Neural progenitor cell (in vitro differentiated cells): ENCODE results near the gene NEDD8. TPM values are rescaled to one million over a fixed set of nuclear protein-coding genes. Genes with fewer than 3 reads are reported as not detected.
A peak's percentile ranks its signal among the peaks of the same experiment; 100 is the strongest.

Experiments
- DNase-seq: peaks from one replicate; pipeline ENCODE4 v3.0.0-alpha.2; 2016; ENCODE audit warnings: low spot score
- H2AFZ ChIP-seq: fragments of 200-600 bp; sonication (generic); replicated peaks from 2 replicates; pipeline ENCODE4 v1.6.1; 2016; ENCODE audit warnings: antibody characterized with exemption
- H3F3A ChIP-seq: fragments of 200-600 bp; sonication (generic); 2 replicates; pipeline ENCODE4 v1.6.1; 2016; ENCODE audit warnings: antibody characterized with exemption, low read depth
- H3K27ac ChIP-seq: fragments of 200-600 bp; sonication (generic); 2 replicates; pipeline ENCODE4 v1.5.1; 2016; ENCODE audit warnings: mild to moderate bottlenecking
- H3K27me3 ChIP-seq: fragments of 200-600 bp; sonication (generic); 2 replicates; pipeline ENCODE4 v1.6.1; 2016; ENCODE audit warnings: mild to moderate bottlenecking, moderate library complexity
- H3K36me3 ChIP-seq: fragments of 200-600 bp; sonication (generic); 2 replicates; pipeline ENCODE4 v1.5.1; 2016
- H3K4me1 ChIP-seq: fragments of 200-600 bp; sonication (generic); 2 replicates; pipeline ENCODE4 v1.6.1; 2016; ENCODE audit warnings: mixed run types
- H3K4me2 ChIP-seq: fragments of 200-600 bp; sonication (generic); 2 replicates; pipeline ENCODE4 v1.6.1; 2016
- H3K4me3 ChIP-seq: fragments of 200-600 bp; sonication (generic); 2 replicates; pipeline ENCODE4 v1.5.1; 2016
- H3K79me2 ChIP-seq: fragments of 200-600 bp; sonication (generic); 2 replicates; pipeline ENCODE4 v1.6.1; 2016; ENCODE audit warnings: low read depth
- H3K9ac ChIP-seq: fragments of 200-600 bp; sonication (generic); 2 replicates; pipeline ENCODE4 v1.6.1; 2016
- H3K9me3 ChIP-seq: fragments of 200-600 bp; sonication (generic); 2 replicates; pipeline ENCODE4 v1.5.1; 2016; ENCODE audit warnings: low read depth
- H4K20me1 ChIP-seq: fragments of 200-600 bp; sonication (generic); 2 replicates; pipeline ENCODE4 v1.6.1; 2016; ENCODE audit warnings: low read depth
- H3K27ac Mint-ChIP-seq: 3 replicates; pipeline ENCODE4 v1.8.0; 2021; ENCODE audit warnings: mixed read lengths
- H3K27me3 Mint-ChIP-seq: 2 replicates; pipeline ENCODE4 v1.8.0; 2022; ENCODE audit warnings: low read depth, mild to moderate bottlenecking, inconsistent platforms, moderate library complexity, mixed read lengths; ENCODE audit not compliant: insufficient read depth
- H3K36me3 Mint-ChIP-seq: 3 replicates; pipeline ENCODE4 v1.8.0; 2021; ENCODE audit warnings: mixed read lengths
- H3K4me1 Mint-ChIP-seq: 3 replicates; pipeline ENCODE4 v1.8.0; 2021; ENCODE audit warnings: mixed read lengths
- H3K4me3 Mint-ChIP-seq: 3 replicates; pipeline ENCODE4 v1.8.0; 2021; ENCODE audit warnings: mild to moderate bottlenecking, moderate library complexity, mixed read lengths
- H3K9me3 Mint-ChIP-seq: 3 replicates; pipeline ENCODE4 v1.8.0; 2020; ENCODE audit warnings: mixed read lengths
- EZH2 ChIP-seq: fragments of 200-600 bp; sonication (generic); IDR thresholded peaks from 2 replicates; pipeline ENCODE4 v1.6.1; 2017; ENCODE audit warnings: antibody characterized with exemption, mild to moderate bottlenecking, moderate library complexity
- EZH2phosphoT487 ChIP-seq: fragments of 200-600 bp; sonication (generic); IDR thresholded peaks from 2 replicates; pipeline ENCODE4 v1.6.1; 2017; ENCODE audit warnings: antibody characterized with exemption
- total RNA-seq: library from RNA; depleted of rRNA; stranded (reverse); fragments of >200 nt; gene quantifications from 2 replicates; pipeline ENCODE4 v1.2.3, GENCODE V29; 2015; ENCODE audit warnings: low replicate concordance
- TF ChIP-seq, protein P1 (sequence below): fragments of 200-600 bp; sonication (generic); IDR thresholded peaks from 2 replicates; pipeline ENCODE4 v1.5.1; 2017; ENCODE audit warnings: antibody characterized with exemption, mild to moderate bottlenecking

The NEDD8 gene
- total RNA-seq, 1 donor from 2014 or later = 220 TPM

DNA sequence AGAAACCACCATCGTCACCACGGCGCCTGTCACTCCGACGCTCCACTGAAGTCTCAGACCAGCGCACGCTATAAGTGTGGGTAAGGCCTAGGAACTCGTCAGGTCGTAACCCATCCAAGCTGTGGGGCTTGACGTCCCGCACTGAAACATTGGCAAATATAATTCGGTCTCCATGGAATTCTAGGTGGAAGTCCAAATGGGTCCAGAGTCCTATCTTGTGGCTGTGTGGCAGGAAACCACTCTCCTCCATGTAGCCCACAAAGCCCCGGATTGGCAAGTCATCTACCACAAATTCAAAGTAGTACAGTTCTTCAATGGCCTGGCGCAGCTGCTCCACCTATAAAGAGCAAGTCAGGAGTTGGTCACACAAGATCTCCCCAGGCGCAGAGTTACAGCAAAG, 39.2 kb downstream of the NEDD8 start:
- H3K4me1 Mint-ChIP-seq = peaks cover 31% of the 10 kb centered on the region
- Histone ChIP-seq H3K4me3 (no peak overlapping the region), H3K9me3 (no peaks in the 10 kb centered on the region), H3K36me3 (no peaks in the 10 kb centered on the region), H2AFZ (no peak overlapping the region), H3K27ac (no peak overlapping the region), H3K27me3 (no peaks in the 10 kb centered on the region), H3K79me2 (peaks cover 15% of the 10 kb centered on the region), H4K20me1 (peaks cover 3% of the 10 kb centered on the region), H3F3A (peaks cover 43% of the 10 kb centered on the region), H3K9ac (no peak overlapping the region), H3K4me2 (no peak overlapping the region), H3K4me1 (peaks cover 6% of the 10 kb centered on the region)
- DNase-seq = no peak
- H3K27ac Mint-ChIP-seq = no peak overlapping the region
- no peaks in the 10 kb centered on the region for H3K9me3 Mint-ChIP-seq
- no peak for TF ChIP-seq EZH2
- no peak for TF ChIP-seq EZH2phosphoT487
- TF ChIP-seq, protein P1, sequence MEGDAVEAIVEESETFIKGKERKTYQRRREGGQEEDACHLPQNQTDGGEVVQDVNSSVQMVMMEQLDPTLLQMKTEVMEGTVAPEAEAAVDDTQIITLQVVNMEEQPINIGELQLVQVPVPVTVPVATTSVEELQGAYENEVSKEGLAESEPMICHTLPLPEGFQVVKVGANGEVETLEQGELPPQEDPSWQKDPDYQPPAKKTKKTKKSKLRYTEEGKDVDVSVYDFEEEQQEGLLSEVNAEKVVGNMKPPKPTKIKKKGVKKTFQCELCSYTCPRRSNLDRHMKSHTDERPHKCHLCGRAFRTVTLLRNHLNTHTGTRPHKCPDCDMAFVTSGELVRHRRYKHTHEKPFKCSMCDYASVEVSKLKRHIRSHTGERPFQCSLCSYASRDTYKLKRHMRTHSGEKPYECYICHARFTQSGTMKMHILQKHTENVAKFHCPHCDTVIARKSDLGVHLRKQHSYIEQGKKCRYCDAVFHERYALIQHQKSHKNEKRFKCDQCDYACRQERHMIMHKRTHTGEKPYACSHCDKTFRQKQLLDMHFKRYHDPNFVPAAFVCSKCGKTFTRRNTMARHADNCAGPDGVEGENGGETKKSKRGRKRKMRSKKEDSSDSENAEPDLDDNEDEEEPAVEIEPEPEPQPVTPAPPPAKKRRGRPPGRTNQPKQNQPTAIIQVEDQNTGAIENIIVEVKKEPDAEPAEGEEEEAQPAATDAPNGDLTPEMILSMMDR = no peak
- peak overlapping the region; percentile 43 for H3K4me3 Mint-ChIP-seq
- peaks cover 21% of the 10 kb centered on the region for H3K36me3 Mint-ChIP-seq
- peaks cover 8% of the 10 kb centered on the region for H3K27me3 Mint-ChIP-seq

DNA sequence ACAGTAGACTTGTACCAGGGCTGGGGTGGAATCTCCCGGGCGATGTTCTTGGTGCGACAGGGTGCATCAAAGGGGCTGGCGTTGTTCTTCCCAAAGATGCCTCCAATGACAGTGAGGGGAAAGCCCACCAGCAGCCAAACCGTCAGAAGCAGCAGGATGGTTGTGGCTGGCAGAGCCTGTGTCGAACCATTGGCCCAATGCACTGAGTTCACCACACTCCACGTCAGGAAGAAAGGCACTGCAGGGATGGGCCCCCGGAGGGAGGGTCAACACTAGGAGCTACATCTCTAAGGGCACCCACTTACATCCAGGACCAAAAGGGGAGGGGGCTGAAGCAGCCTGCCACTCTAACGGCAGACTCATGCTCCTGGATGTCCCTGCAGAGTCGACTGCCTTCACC, 41.8 kb downstream of the NEDD8 start:
- H4K20me1 ChIP-seq = peaks cover 12% of the 10 kb centered on the region
- H3F3A ChIP-seq = peaks cover 31% of the 10 kb centered on the region
- peaks cover 6% of the 10 kb centered on the region for H3K4me1 ChIP-seq
- Mint-ChIP-seq H3K27me3 (peaks cover 3% of the 10 kb centered on the region), H3K4me1 (peaks cover 30% of the 10 kb centered on the region), H3K36me3 (peaks cover 19% of the 10 kb centered on the region), H3K9me3 (no peaks in the 10 kb centered on the region), H3K4me3 (no peak overlapping the region), H3K27ac (no peak overlapping the region)
- peaks cover 23% of the 10 kb centered on the region for H3K79me2 ChIP-seq
- H3K36me3 ChIP-seq = no peaks in the 10 kb centered on the region
- H3K4me2 ChIP-seq = no peak overlapping the region
- no peak for TF ChIP-seq EZH2
- TF ChIP-seq EZH2phosphoT487 = no peak
- TF ChIP-seq, protein P1 = no peak
- H3K27ac ChIP-seq = no peak overlapping the region
- DNase-seq = no peak
- no peak overlapping the region for H3K9ac ChIP-seq
- no peaks in the 10 kb centered on the region for H3K9me3 ChIP-seq
- no peak overlapping the region for H2AFZ ChIP-seq
- no peaks in the 10 kb centered on the region for H3K27me3 ChIP-seq
- no peak overlapping the region for H3K4me3 ChIP-seq

DNA sequence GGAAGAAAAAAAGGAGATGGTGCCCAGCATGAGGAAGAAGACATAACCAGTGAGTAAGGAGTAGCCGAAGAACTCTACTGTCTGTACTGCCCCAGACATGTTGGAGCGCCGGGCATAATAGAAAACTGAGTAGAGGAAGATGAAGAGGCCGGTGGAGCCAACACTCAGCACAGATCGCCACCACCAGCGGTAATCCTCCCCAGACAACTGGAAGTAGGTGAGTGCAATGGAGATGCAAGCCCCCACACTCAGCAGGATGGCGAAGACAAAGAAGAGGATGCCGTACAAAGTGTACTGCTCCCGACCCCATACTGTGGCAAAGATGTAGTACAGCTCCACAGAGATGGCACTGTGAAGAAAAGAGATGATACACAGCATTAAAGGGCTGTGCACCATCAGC, 42.7 kb downstream of the NEDD8 start:
- peaks cover 25% of the 10 kb centered on the region for H3K4me1 Mint-ChIP-seq
- peak overlapping the region; percentile 88 for H3K4me3 Mint-ChIP-seq
- peaks cover 2% of the 10 kb centered on the region for H3K27me3 Mint-ChIP-seq
- peak overlapping the region; percentile 65 for H3K4me3 ChIP-seq
- H3K9me3 ChIP-seq = no peaks in the 10 kb centered on the region
- peaks cover 6% of the 10 kb centered on the region for H3K4me1 ChIP-seq
- no peak for DNase-seq
- H3F3A ChIP-seq = peaks cover 21% of the 10 kb centered on the region
- H3K9me3 Mint-ChIP-seq = no peaks in the 10 kb centered on the region
- peak overlapping the region; percentile 76 for H3K27ac Mint-ChIP-seq
- peaks cover 12% of the 10 kb centered on the region for H4K20me1 ChIP-seq
- H3K36me3 ChIP-seq = no peaks in the 10 kb centered on the region
- H3K27ac ChIP-seq = no peak overlapping the region
- TF ChIP-seq, protein P1 = no peak
- TF ChIP-seq EZH2 = no peak
- H3K9ac ChIP-seq = no peak overlapping the region
- peaks cover 23% of the 10 kb centered on the region for H3K36me3 Mint-ChIP-seq
- peak overlapping the region; percentile 87 for H3K4me2 ChIP-seq
- H2AFZ ChIP-seq = peak overlapping the region; percentile 4
- peaks cover 17% of the 10 kb centered on the region for H3K79me2 ChIP-seq
- H3K27me3 ChIP-seq = no peaks in the 10 kb centered on the region
